GM10266 (cell line): ENCODE data around the gene REN.

Experiments used
- DNase-seq: peaks from one replicate; pipeline ENCODE4 v3.0.0; 2012; ENCODE audit errors: extremely low spot score
- CTCF ChIP-seq: IDR thresholded peaks from 2 replicates; pipeline ENCODE4 v1.5.1; 2012; ENCODE audit warnings: mild to moderate bottlenecking, low read depth; ENCODE audit not compliant: control insufficient read depth, insufficient read depth; ENCODE audit errors: missing control alignments

Gene REN

DNA sequence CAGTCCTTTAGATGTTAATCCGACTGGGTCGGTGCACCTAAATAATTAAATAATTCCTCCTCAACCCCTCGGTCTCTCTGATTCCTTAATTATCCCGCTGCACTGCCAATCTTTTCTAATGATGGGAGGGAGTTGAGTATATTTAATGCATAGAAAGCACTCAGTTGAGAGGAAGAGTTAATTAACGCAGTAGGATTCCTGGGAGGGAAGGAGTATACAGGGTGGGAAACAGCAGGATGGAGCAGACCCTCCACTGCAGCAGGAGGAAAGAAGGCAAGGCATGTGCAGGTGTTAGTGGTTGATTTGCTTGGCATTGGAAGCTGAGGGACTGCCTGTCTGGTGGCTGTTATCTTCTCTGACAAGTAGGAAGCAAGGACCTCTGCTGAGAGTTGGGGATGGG lies 9.9 kb upstream of the REN start:
- no peak for TF ChIP-seq CTCF
- no peak for DNase-seq

DNA sequence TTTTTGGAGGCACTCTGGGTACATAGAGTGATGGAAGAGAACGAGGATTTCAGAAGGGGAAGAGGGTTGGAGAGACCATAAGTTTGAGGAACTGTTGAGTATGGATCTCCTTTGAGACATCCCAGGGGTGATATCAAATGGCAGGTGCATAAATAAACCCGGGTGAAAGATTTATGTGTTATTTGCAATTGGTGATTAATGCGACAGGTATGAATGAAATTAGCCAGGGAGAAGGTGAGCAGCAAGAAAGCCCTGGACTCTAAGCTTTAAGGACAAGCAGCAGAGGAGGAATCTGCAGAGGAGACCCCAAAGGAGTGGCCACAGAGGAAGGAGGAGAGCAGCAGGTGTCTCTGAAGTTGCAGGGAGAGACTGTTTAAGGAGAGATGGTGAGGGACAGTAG lies 8.8 kb upstream of the REN start:
- no peak for DNase-seq
- TF ChIP-seq CTCF = no peak

- TF ChIP-seq CTCF = no peak
- DNase-seq = no peak
Measured at GRCh38 chr1:204172404-204173029, 6.4 kb upstream of the REN start.

GRCh38 chr1:204171751-204172178 lies 5.6 kb upstream of the REN start:
- no peak for DNase-seq
- TF ChIP-seq CTCF = no peak

GRCh38 chr1:204170494-204171155 lies 4.5 kb upstream of the REN start:
- DNase-seq = no peak
- no peak for TF ChIP-seq CTCF

- DNase-seq = no peak
- TF ChIP-seq CTCF = no peak
Measured at GRCh38 chr1:204169858-204170257, 3.7 kb upstream of the REN start.

DNA sequence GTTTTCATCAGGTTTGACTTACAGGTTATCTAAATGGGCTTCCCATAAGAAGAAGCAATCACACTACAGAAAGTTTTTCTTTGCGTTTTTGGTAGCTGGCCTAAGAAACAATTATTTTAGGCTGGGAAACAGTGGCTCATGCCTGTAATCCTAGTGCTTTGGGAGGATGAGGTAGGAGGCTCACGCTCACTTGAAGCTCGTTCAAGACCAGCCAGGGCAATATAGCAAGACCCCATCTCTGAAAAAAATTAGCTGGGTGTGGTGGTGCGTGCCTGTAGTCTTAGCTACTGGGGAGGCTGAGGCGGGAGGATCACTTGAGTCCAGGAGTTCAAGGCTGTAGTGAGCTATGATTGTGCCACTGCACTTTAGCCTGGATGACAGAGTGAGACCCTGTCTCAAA lies 1.6 kb upstream of the REN start:
- DNase-seq = no peak
- no peak for TF ChIP-seq CTCF
